ENCODE measurements around the gene ZNF717.

DNA sequence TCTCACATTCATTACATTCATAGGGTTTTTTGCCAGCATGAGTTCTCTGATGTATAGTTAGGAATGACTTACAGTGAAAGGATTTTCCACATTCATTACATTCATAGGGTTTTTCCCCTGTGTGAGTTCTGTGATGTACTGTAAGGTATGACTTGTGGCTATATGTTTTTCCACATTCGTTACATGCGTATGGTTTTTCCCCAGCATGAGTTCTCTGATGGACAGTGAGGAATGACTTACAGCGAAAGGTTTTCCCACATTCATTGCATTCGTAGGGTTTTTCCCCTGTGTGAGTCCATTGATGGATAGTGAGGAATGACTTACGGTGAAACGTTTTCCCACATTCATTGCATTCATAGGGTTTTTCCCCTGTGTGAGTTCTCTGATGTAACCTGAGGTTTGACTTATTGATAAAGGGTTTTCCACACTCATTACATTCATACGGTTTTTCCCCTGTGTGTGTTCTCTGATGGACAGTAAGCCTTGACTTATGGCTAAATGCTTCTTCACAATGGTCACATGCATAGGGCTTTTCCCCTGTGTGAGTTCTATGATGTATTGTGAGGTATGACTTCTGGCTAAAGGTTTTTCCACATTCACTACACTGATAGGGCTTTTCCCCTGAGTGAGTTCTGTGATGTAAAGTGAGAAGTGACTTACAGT, 47.4 kb downstream of the ZNF717 start:
- TF ChIP-seq POLR2A (IDR thresholded peaks at IDR 0.05): no peak
- TF ChIP-seq, protein P1, sequence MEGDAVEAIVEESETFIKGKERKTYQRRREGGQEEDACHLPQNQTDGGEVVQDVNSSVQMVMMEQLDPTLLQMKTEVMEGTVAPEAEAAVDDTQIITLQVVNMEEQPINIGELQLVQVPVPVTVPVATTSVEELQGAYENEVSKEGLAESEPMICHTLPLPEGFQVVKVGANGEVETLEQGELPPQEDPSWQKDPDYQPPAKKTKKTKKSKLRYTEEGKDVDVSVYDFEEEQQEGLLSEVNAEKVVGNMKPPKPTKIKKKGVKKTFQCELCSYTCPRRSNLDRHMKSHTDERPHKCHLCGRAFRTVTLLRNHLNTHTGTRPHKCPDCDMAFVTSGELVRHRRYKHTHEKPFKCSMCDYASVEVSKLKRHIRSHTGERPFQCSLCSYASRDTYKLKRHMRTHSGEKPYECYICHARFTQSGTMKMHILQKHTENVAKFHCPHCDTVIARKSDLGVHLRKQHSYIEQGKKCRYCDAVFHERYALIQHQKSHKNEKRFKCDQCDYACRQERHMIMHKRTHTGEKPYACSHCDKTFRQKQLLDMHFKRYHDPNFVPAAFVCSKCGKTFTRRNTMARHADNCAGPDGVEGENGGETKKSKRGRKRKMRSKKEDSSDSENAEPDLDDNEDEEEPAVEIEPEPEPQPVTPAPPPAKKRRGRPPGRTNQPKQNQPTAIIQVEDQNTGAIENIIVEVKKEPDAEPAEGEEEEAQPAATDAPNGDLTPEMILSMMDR (IDR thresholded peaks at IDR 0.05): no peak

Data from suprapubic skin (tissue), 3 donors.